Measurements from ENCODE around the gene FAF1.

- TF ChIP-seq POLR2A (IDR thresholded peaks at IDR 0.05; ENCODE audit: low read length) (no peak), GATA1 (IDR thresholded peaks at IDR 0.05; ENCODE audit: low read depth, low read length) (no peak)
These were observed 259.9 kb downstream of the FAF1 start for GRCh38 chr1:50700214-50700613.
